ENCODE data around the gene HOXB4. TPM values are rescaled to one million over a fixed set of nuclear protein-coding genes. Genes with fewer than 3 reads are reported as not detected.

HOXB4 gene
- total and polyA plus RNA-seq, 2 of the 4 experiments (the other 2 are of a cell fraction): 2.0 to 8.5 TPM

DNA sequence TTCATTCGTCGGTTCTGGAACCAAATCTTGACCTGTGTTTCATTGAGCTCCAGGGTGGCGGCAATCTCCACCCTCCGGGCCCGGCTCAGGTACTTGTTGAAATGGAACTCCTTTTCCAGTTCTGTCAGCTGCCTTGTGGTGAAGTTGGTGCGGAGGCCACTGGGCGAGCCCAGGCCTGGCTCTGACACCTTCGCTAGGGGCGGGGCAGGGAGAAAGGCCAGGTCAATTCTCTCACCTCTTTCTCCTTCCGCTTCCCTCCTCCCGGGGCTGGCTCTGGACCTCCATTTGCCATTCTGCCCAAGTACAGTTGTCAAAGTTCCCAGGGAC, 48.5 kb downstream of the HOXB4 start:
- no TSS peak for BruUV-seq (replicated peaks)
- Histone ChIP-seq H3K4me1 (ENCODE audit: control insufficient read depth, insufficient read depth, low read length) (no peaks in the 10 kb centered on the region), H3K18ac (ENCODE audit: low read depth, low read length) (no peak overlapping the region), H2BK15ac (ENCODE audit: low read depth, low read length) (no peak overlapping the region), H2BK5ac (ENCODE audit: low read depth, low read length, poor library complexity, severe bottlenecking) (no peak overlapping the region), H2AK5ac (ENCODE audit: low read depth, low read length) (no peak overlapping the region), H4K5ac (ENCODE audit: low read depth, low read length) (no peak overlapping the region), H3K9ac (ENCODE audit: low read depth, low read length) (no peak overlapping the region), H2BK20ac (ENCODE audit: low read depth, low read length) (no peak overlapping the region), H3K9me1 (ENCODE audit: insufficient read depth, low read length) (no peaks in the 10 kb centered on the region), H4K20me1 (ENCODE audit: insufficient read depth, low read length) (no peaks in the 10 kb centered on the region), H4K91ac (ENCODE audit: insufficient read depth, low read depth, low read length) (no peak overlapping the region), H3K56ac (ENCODE audit: extremely low read depth, insufficient read depth, low read length) (no peak overlapping the region), H2AFZ (replicated peaks; ENCODE audit: low read length, poor library complexity) (peak overlapping the region; percentile 21), H4K8ac (ENCODE audit: low read depth in 2 of 2, low read length in 2 of 2) (no peak overlapping the region), H3K9me3 (ENCODE audit: control insufficient read depth, insufficient read depth, low read length) (no peaks in the 10 kb centered on the region), H2AK9ac (replicated peaks; ENCODE audit: low read depth, low read length, poor library complexity) (no peak overlapping the region), H3K79me1 (ENCODE audit: low read depth in 1 of 2, low read length in 2 of 2) (no peaks in the 10 kb centered on the region), H3K36me3 (ENCODE audit: control insufficient read depth, insufficient read depth, low read length) (no peaks in the 10 kb centered on the region), H3K27me3 (ENCODE audit: control insufficient read depth, insufficient read depth, low read length) (peaks cover 17% of the 10 kb centered on the region), H2BK120ac (ENCODE audit: low read depth, low read length) (no peak overlapping the region), H3K4me2 (ENCODE audit: low read depth, low read length) (no peak overlapping the region), H3K4me3 (ENCODE audit: insufficient read depth, low read depth, low read length) (no peak overlapping the region), H3K4ac (ENCODE audit: low read depth, low read length) (no peak overlapping the region), H3K27ac (ENCODE audit: insufficient read depth, low read length) (no peak overlapping the region), H3K14ac (replicated peaks; ENCODE audit: low read depth, low read length) (no peak overlapping the region), H3K23ac (ENCODE audit: low read depth, low read length) (no peak overlapping the region)
- POLR2A ChIA-PET (ENCODE audit: unreplicated experiment): no interaction called here
- CTCF ChIA-PET: no interaction called here
- DNase-seq (no peak), ATAC-seq (ENCODE audit: low read depth) (no peak)
- TF ChIP-seq POLR2A (IDR thresholded peaks at IDR 0.05; ENCODE audit: low read depth, low read length) (no peak), SMC3 (IDR thresholded peaks at IDR 0.05; ENCODE audit: low read depth, low read length) (no peak), MAFK (IDR thresholded peaks at IDR 0.05; ENCODE audit: low read depth, low read length) (no peak), RFX5 (IDR thresholded peaks at IDR 0.05; ENCODE audit: low read depth, low read length) (no peak), MAZ (IDR thresholded peaks at IDR 0.05; ENCODE audit: borderline replicate concordance, low read depth, low read length) (no peak), MXI1 (IDR thresholded peaks at IDR 0.05; ENCODE audit: borderline replicate concordance, low read depth, low read length) (no peak), NFE2L2 (IDR thresholded peaks at IDR 0.05; ENCODE audit: low read depth, low read length) (no peak), CTCF (conservative IDR thresholded peaks at IDR 0.05; ENCODE audit: low read depth, low read length) (no peak), RCOR1 (IDR thresholded peaks at IDR 0.05; ENCODE audit: insufficient replicate concordance, low read length) (no peak), CEBPB (IDR thresholded peaks at IDR 0.05; ENCODE audit: low read depth, low read length) (no peak), CHD1 (IDR thresholded peaks at IDR 0.05; ENCODE audit: low read depth, low read length) (no peak), RAD21 (IDR thresholded peaks at IDR 0.05; ENCODE audit: low read length) (no peak), ELK1 (IDR thresholded peaks at IDR 0.05; ENCODE audit: borderline replicate concordance, low read depth, low read length) (no peak), USF2 (IDR thresholded peaks at IDR 0.05; ENCODE audit: low read depth, low read length) (no peak), FOS (IDR thresholded peaks at IDR 0.05; ENCODE audit: low read depth, low read length) (no peak), BHLHE40 (IDR thresholded peaks at IDR 0.05; ENCODE audit: low read depth, low read length) (no peak)
- intact Hi-C loops (cut with micrococcal nuclease): no loop called here
- dilution Hi-C loops (cut with HindIII; ENCODE audit: low sequenced_read_pairs, unreplicated experiment): no loop called here
- in situ Hi-C loops (cut with MboI; ENCODE audit: low sequenced_read_pairs): no loop called here
- 98% methylated on average over 6 of the region's 11 CpGs; no CpG with 5 or more reads in 1 of the 2 experiments for WGBS, 2 experiments (ENCODE audit: extremely low coverage in 2 of 2, insufficient read length in 1 of 2)
